ENCODE data around the gene LEMD3.

DNA sequence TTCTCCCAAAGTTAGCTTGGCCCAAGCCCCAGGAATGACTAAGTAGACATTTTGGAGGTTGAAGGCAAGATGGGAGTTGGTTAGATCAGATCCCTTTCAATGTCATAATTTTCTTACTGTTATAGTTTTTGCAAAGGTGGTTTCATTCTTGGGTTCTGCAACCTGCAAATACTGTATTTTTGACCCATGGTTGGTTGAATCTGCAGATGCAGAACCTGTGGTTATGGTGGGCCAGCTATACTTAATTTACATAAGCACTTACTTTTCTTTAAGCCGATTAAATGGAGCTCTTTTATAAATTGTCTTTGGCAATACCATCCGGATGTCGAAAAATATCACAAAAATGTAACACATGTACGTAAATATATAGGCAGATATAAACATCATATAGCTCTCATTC is 25.6 kb downstream of the LEMD3 start:
- TF ChIP-seq EZH2phosphoT487 (IDR thresholded peaks at IDR 0.05; ENCODE audit: insufficient read depth, low read depth) (no peak), EZH2 (IDR thresholded peaks at IDR 0.05; ENCODE audit: insufficient read depth, poor library complexity, severe bottlenecking) (no peak)
